SKM-1 treated with dmso at 0.1 percent for 144 hours (cell line): ENCODE data around the gene HOMEZ.
"Not testable (repeated sequence)": the region's sequence is repeated elsewhere in the genome, so short reads cannot be mapped to it uniquely, and the experiment has no call there.

Source experiments
- DNase-seq: peaks from one replicate; lab custom pipeline; 2025; ENCODE audit not compliant: unreplicated experiment; lab: John Stamatoyannopoulos, UW

HOMEZ gene, protein sequence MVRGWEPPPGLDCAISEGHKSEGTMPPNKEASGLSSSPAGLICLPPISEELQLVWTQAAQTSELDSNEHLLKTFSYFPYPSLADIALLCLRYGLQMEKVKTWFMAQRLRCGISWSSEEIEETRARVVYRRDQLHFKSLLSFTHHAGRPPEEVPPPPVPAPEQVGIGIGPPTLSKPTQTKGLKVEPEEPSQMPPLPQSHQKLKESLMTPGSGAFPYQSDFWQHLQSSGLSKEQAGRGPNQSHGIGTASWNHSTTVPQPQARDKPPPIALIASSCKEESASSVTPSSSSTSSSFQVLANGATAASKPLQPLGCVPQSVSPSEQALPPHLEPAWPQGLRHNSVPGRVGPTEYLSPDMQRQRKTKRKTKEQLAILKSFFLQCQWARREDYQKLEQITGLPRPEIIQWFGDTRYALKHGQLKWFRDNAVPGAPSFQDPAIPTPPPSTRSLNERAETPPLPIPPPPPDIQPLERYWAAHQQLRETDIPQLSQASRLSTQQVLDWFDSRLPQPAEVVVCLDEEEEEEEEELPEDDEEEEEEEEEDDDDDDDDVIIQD

DNA sequence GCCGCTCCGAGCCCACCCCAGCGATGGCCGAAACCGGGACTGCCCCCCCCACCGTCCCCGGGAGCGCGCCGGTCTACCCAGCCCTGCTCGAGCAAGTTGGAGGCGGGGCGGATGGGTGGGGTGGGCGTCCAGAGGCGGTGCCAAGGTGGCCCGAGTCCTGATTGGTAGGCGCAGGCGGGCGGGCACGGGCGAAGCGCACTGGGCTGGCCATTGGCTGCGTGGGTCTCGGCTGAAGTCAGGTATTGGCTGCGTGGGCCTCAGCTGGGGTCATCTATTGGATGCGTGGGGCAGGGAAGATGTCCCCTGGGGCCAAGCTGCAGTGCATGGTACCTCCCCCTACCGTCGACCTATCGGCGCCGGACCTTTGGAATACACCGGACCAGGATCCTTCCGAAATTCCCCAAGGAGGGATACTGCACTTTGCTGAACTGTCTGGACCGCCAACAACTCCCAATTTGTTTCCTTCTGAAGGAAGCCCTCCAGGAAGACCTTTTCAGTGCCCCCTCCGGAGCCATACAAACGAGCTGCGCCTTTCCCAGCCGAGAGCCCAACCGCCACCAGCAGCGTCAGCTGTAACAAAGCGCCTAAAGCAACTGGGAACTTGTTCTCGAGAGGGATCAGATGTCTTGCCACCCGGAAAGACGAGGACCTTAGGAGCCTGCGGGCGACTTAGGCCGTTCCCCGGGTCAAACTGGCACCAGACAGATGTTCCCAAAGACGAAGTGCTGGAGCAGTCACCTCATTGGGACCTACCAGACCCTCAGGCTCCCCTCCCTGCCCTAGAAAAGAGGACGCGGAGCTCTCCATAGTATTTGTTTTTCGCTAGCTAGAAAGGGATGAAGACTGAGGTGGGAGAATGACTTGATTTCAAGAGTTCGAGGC, at the start of gene HOMEZ:
Gene HOMEZ, minus strand, starts transcription at position 113 of the 882 bp plus-strand sequence. CDS start 180 bp downstream, outside the sequence.
- peak; percentile 85 for DNase-seq

DNA sequence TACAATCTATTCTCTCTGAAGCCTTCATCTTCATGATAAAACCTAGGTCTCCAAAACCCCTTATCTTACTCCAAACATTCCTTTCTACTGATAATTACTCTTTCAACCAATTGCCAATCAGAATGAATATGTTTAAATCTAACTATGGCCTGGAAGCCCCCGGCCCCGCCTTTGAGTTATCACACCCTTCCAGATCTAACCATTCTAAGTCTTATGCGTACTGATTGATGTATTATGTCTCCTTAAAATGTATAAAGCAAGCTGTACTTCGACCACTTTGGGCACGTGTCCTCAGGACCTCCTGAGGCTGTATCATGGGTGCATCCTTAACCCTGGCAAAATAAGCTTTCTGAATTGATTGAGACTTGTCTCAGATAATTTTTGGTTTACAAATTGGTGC, 49.7 kb upstream of the HOMEZ start:
- DNase-seq: no peak

DNA sequence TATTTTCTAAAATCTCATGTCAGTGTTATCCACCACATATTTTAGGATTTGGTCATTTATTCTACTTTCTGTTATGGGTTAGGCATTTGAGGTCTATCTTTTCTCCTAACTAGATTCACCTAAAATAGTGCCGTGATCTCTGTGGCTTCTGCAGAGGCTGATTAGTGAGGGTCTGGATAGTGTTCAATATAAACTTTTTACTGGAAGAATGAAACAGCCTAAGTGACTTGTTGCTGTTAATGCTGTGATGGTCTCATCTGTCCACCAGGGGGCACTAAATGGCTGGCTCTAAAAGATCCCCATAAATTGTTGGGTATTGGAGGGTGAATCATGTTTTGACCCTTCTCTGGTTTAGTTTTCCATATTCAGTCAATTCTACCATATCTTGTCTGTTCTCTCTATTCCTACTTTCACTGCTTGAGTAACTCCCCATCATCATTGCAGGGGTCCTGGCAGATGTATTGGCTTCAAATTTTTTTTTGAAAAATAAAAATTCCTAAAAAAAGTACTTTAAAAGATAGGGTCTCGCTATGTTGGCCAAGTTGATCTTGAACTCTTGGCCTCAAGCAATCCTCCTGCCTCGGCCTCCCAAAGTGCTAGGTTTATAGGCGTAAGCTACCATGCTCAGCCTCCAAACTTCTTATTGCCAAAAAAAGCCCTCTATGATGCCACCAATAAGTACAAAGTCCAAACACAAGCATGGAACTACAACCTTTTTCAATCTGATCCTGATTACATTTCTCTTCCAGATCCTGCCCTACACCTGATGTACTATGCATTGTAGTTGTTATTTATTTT, 42.2 kb upstream of the HOMEZ start:
- DNase-seq: peak; percentile 8

DNA sequence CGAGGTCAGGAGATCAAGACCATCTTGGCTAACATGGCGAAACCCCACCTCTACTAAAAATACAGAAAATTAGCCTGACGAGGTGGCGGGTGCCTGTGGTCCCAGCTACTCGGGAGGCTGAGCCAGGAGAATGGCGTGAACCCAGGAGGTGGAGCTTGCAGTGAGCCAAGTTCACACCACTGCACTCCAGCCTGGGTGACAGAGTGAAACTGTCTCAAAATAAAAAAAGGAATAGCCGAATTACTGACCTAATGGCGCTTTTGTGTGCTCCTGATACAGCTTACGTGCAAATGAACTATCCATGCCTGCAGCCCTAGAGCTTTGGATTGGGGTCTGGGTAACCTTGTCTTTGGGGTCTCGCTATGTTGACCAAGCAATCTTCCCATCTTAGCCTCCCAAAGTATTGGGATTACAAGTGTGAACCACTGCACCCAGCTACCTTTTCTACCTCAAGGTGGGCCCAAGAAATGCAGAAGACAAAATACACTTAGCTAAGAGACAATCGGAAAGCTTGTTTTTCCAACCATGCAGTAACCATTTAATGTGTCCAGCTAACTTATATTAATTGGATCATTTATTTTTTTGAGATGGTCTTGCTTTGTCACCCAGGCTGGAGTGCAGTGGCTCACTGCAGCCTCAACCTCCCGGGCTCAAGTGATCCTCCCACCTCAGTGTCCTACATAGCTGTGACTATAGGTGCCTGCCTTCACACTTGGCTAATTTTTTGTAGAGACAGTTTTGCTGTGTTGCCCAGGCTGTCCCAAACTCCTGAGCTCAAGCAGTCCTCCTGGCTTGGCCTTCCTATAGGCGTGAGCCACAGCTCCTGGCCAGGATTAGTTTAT, 40.8 kb upstream of the HOMEZ start:
- DNase-seq: no peak

DNA sequence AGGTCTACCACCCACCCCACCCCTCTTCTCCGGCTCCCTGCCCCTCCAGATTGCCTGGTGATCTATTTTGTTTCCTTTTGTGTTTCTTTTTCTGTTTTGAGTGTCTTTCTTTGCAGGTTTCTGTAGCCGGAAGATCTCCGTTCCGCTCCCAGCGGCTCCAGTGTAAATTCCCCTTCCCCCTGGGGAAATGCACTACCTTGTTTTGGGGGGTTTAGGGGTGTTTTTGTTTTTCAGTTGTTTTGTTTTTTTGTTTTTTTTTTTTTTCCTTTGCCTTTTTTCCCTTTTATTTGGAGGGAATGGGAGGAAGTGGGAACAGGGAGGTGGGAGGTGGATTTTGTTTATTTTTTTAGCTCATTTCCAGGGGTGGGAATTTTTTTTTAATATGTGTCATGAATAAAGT, 39.8 kb upstream of the HOMEZ start:
- DNase-seq: not testable (repeated sequence)

DNA sequence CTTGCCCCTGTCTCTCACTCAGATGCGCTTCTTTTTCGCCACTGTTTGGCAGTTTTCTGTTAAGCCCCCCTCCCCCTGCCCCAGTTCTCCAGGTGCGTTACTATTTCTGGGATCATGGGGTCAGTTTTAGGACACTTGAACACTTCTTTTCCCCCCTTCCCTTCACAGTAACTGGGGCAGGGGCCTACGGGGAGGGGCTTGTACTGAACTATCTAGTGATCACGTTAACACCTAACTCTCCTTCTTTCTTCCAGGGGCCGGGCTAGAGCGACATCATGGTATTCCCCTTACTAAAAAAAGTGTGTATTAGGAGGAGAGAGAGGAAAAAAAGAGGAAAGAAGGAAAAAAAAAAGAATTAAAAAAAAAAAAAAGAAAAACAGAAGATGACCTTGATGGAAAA, 39.1 kb upstream of the HOMEZ start:
- no peak for DNase-seq

DNA sequence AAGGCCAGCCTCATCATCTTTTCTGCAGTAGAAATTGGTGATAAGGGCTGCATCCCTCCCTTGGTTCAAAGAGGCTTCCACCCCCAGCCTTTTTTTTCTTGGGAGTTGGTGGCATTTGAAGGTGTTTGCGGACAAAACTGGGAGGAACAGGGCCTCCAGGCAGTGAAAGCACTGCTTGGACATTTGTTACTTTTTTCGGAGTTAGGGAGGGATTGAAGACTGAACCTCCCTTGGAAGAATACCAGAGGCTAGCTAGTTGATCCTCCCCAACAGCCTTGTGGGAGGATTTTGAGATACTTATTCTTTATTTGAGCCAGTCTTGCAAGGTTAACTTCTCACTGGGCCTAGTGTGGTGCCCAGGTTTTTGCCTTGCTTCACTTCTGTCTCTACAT, 38.5 kb upstream of the HOMEZ start:
- no peak for DNase-seq

DNA sequence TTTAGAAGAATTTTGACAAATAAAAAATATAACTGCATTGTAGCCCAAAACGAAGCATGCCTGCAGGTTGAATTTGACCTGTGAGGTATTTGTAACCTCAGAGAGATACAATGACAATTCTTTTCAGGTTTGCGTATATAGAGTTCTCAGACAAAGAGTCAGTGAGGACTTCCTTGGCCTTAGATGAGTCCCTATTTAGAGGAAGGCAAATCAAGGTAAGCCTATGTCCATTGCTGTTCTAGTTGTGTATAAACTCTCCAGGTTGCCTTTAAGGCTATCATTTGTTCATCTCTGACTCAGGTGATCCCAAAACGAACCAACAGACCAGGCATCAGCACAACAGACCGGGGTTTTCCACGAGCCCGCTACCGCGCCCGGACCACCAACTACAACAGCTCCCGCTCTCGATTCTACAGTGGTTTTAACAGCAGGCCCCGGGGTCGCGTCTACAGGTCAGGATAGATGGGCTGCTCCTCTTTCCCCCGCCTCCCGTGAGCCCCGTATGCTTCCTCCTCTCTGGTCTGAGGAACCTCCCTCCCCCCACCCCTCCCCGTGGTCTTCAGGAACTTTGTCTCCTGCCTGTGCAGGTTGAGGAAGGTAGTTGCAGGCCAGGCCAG, 38.0 kb upstream of the HOMEZ start:
- no peak for DNase-seq

DNA sequence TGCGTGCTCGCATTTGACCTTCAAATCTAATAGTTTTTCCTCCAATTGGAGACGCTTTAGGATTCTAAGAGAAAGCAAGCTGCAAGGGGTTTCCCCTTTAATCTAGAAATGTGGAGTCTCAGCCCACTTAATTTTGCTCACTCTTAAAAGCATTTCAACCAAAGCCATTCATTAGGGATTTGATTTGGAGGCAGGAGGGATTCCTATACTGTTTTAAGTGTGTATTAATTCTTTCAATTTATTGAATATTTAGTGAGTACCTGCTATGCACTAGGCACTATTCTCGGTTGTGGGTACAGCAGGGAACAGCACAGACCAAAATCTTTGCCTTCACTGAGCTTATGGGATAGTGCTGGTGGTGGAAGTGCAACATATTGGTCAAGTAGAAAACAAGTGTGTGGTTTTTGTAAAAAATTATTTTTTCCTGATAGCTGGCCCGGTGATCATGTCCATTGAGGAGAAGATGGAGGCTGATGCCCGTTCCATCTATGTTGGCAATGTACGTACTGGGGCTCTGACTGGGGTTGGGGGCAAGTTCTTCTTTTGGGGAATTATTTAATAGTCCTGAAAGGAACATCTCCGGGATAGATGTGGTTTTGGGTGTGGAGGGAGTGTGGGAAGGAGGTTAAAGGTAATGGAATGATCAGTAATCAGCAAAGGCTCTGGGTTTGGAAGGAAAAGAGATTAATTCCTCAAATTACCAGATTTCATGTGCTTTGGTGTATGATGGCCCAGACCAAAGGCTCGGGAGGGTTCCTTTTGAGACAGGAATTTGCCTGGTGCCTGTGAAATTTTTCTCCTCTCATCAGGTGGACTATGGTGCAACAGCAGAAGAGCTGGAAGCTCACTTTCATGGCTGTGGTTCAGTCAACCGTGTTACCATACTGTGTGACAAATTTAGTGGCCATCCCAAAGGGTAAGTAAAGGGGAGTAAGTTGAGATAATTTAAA, 36.9 kb upstream of the HOMEZ start:
- DNase-seq: no peak

DNA sequence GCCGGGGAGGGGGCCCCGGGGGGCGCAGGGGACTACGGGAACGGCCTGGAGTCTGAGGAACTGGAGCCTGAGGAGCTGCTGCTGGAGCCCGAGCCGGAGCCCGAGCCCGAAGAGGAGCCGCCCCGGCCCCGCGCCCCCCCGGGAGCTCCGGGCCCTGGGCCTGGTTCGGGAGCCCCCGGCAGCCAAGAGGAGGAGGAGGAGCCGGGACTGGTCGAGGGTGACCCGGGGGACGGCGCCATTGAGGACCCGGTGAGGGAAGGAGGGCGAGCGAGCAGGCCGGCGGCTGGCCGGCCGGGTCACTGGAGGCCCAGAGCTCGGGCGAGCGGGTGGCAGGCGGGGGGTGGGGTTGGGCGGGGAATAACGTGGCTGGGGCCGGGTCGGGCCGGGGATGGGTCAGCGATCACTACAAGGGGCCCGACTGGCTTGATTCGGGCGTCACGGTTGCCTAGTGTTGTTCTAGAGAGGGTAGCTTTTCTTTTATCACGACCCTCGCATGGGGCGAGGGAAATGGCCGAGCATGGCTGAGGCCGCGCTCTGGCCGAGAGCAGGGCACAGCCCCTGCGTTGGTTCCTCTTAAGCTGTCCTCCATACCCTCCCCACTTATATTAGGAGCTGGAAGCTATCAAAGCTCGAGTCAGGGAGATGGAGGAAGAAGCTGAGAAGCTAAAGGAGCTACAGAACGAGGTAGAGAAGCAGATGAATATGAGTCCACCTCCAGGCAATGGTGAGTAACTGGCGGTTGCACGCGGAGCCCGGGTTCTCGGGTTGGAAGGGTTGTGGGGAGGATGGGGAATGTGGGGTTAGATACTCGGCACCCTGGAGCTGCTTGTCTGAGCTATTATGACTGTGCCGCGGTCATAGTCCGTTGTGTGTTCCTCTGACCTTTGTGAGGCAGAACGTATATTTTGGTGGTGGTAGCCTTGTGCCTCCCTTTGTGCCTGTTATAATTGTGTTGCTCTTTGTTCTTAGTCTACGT, 35.9 kb upstream of the HOMEZ start:
- no peak for DNase-seq

DNA sequence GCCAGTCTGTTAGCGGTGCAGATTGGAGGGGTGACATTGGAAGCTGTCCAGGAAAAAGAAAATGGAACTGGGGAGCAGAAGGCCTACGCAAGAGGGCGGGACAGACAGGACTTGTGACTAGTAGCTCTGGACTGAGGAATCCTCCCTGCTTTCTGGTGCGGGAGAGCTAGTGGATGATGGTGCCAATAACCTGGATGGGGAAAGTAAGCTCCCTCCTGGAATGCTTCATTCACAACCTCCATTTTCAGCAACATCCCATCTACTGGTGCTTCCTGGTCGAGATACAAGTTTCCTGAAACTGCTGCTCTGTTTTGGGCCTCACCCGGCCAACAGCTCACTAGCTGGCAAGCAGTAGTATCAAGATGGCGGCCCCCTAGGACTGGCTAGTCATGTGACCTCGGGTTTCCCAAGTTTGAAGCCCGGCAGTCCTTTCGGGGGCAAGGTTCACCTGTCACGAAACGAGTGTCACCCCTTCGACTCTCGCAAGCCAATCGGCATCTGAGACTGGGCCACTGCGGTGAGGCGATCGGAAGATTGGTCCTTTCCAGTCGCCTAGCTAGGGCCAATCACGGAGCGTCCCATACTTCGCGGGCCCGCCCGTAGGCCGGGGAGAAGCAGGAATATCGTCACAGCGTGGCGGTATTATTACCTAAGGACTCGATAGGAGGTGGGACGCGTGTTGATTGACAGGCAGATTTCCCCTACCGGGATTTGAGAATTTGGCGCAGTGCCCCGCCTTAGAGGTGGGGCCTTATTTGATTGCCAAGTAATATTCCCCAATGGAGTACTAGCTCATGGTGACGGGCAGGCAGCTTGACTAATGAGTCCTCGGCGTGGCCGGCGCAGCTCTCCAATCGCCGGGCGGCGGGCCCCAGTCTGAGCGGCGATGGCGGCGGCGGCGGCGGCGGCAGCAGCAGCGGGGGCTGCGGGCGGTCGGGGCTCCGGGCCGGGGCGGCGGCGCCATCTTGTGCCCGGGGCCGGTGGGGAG, 34.9 kb upstream of the HOMEZ start, which contains the start of gene PABPN1:
Gene PABPN1, plus strand, starts transcription at position 874 of the 988 bp plus-strand sequence. Its CDS starts 13 bp downstream, at position 887.
- DNase-seq: peak; percentile 93

DNA sequence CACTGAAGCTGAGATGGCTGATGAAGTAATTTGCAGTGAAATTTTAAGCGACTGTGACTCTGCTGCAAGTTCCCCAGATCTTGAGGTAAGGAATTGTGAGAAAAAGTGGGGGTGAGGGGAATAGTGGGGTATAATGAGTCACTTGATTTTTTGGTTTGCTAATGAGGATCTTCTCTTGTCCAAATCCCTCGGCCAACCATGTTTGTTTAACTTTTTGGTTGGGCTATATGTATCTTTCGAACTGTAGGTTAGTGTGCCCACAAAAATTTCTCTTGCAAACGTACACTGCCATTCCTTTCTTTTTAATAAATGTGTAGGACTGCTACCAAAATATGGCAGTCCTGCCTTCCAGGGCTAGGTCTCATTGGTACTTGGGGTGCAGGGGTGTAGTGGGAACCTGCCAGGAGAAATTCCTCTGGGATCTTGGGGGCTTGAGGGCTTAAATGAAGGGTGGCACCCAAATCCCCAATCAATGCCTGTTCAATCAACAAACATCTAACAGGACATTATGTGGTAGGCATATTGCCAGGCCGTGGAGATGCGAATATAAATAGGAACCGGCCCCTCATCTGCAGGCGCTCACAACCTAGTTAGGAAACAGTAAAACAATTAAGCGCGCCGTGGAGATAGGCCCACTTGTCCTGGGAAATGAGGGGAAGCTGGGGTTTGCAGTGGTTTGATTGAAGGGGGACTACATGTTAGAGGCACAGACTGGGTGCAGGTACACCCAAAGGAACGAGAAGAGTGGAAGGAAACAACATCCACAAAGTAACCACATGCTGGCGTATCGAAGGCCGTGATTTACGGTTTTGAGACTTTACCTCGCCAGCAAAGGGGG, 34.0 kb upstream of the HOMEZ start:
- DNase-seq: no peak

DNA sequence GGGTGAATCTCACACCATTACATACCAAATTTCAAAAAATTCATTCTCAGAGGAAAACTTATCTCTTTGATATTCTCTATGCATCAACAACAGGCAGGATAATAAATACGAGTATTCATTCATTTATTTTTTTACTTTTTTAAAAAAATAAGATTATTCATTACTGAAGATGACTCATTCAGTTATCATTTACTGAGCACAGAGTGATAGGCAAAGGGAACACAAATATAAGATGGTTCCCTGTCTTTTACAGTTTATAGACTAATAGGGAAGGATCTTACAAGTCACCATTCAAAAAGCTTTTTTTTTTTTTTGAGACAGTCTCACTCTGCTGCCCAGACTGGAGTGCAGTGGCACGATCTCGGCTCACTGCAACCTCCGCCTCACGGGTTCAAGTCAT, 30.4 kb upstream of the HOMEZ start:
- no peak for DNase-seq

DNA sequence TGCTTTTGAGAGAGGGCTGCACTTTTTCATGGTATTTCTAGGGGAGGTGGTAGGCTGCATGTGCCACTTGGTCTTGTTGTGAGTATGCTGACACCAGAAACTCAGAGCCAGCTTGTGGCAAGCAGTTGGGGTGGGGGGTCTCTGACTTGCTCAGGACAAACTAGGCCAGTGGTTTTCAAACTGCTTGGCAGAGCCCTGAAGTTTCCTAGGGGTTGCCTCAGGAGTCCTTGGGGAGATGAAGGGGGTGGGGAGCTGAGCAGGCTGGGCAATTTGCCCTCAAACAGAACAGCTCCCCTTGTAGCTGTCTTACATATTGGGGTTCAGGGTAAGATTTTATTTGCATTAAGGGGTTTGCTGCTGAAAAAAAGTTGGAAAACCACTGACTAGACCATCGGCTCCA, 24.6 kb upstream of the HOMEZ start:
- DNase-seq: no peak
